ENCODE measurements around the gene CLCNKB. TPM values are rescaled to one million over a fixed set of nuclear protein-coding genes. Genes with fewer than 3 reads are reported as not detected.

The CLCNKB gene
- total RNA-seq, 1 experiment from 2014 or later, result 0.22 TPM

DNA sequence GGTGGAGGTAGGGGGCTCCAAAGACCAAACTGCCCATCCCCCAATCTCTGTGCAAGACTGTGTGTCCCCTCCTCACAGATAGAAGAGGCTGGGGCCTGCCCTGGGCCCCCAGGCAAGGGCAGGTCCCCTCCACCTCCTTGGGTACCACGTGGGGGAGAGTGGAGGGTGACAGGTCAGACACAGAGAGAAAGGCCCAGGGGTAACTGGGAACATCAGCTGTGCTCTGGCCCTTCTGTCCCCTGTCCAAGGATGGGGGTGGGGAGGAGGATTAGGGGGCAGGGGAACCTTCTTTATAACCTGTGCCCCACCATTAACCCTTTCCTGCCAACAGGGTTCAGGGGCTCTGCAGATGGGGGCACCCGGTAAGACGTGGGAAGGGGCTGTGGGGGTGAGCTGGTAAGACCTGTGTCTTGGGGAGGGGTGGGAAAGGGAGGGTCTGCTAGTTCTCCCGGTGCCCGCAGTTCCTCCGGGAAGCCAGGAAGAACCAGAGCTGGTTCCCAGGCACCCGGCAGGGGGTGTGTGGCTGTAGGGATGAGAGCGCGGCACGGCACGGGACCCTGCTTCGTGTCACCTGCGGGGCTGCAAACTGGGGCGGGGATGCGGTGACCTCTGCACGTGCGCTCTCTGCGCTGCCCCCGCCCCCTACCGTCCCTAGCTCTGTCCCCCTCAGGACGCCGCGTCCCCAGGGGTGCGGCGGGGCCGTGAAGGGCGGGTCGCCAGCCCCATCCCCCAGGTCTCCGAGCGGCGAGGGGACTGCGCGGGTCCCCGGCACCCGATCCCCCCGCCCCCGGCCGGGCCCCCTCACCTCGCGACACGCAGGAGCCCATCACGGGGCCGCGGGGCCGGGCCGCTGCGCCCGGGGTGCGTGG lies 29.3 kb downstream of the CLCNKB start:
- DNase-seq (ENCODE audit: extremely low read depth, low read depth), result no peak

DNA sequence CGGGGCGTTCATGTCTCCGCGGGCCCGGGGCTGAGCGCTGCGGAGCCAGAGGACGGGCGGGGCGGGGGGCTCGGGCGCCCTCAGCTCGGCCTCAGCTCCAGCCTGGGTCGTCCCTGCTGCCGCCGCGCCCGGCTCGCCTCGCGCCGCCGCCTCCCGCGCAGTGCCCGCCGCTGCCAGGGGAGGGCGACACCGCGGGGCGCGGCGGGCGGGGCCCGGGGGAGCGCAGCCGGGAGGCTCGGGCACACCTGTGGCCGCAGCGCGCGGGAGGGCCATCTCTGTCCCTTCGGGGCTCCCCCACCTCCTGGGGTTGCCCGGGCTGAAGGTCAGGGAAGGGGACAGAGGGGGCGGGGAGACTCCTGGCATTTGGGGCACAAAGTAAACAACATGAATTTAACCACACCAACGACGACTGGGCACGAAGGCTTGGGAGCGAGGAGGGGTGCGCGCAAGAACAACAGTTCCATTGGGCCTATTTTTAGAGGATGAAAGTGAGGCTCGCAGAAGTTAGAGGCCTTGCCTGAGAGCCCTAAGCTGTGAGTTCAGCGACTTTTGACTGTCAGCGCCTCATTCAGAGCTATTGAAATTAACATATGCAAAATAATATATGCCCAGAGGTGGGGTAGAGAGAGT lies 30.0 kb downstream of the CLCNKB start, which contains the start of gene FAM131C:
Gene FAM131C, minus strand, starts transcription at position 162 of the 630 bp plus-strand sequence. CDS start 209 bp downstream, outside the sequence.
- no peak for DNase-seq (ENCODE audit: extremely low read depth, low read depth)

DNA sequence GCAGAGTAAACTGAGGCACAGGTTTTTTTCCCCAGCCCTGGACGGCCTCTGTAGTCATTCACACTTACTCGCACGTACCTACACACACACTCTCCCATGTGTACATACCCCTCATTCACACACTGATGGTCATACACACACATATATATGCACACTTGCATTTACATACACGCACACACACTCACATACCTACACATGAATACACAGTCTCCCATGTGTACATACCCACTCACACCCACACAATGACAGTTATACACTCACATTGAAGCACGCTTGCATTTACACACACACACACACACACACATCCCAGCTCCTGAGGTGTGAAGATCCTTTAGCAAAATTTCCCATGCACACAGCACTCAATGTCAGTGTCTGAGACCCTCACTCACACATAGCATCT lies 30.6 kb downstream of the CLCNKB start:
- DNase-seq (ENCODE audit: extremely low read depth, low read depth), result no peak

DNA sequence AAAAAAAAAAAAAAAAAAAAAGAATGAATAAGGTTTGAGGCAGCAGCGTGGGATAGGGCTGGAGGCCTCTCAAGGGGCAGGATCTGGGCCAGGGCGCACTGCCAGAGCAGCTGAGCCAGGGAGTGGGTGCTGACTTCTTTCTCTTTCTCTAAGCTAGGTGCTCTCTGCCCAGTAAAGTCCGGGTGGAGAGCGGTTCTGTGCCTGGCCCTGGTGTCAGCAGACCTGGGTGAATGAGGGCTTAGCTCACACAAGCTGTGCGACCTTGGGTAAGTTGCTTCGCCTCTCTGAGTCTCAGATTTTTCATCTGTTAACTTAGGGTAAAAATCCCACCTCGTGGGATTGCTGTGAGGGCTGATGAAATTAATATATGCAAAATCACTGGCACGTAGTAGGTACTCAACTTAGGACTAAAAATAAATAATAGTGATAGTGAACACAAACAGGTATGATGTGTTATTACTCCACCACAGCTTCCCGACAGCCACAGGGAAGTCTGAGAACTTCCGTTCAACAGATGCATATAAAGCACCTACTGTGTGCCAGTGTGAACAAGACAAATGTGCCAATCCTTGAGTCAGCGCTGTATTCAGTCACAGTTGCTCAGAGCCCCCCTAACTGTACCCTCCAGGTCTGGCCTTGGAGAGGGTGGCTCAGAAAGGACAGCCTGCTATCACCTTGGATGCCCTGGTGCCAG lies 31.9 kb downstream of the CLCNKB start:
- no peak for DNase-seq (ENCODE audit: extremely low read depth, low read depth)

DNA sequence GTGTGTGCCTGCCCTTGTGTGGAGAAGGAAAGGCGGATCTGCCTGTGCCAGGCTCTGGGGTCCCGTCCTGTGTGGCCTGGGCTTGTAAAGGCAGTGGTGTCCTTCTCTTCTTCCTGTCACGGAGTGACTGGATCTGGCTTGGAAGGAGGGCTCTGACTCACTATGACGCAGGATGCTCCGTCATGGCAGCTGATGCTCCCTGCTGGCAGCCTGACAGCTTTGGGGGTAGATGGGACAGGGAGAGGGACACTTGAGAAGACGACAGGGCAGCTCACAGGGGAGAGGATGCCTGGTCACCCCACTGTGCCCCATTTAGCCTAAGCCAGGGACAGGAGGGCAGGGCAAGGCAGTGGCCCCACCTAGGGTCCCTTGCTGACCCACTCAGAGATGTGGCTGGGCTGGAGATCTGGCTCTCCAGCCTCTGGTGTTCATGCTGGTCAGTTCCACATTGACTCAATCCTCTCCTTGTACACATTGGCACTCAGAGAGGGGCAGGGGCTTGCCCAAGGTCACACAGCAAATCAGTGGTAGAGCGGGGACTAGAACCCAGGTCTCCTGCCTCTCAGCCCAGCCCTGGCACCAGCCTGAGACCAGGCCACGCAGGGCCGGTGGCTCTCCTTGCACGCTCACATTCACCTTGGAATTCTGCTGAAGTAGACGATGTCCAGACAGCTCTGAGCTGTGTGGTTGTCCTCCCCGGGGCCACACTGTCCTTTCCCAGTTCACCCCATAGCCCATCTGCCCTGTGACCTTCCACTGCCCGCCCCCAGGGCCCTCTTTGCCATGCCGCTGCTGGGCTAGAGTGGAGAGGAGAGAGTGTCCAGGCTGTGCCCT lies 32.7 kb downstream of the CLCNKB start:
- DNase-seq (ENCODE audit: extremely low read depth, low read depth), result peak; percentile 88

DNA sequence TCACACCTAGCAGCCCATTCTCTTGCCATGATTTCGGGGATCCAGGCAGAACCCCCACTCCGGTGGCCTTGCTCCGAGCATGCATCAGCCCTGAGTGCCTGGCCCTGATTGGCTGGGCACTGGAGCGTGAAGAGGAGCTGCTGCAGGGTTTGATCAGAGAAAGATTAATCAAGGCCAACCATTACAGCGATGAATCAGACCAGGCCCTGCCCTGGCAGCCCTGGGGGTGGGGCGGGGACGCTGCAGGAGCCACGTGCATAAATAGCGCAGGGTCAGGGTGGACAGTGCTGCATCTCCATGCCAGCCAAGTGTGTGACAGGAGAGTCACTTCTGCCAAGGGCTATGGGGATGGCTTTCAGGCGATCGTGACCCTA lies 33.3 kb downstream of the CLCNKB start:
- peak; percentile 65 for DNase-seq (ENCODE audit: extremely low read depth, low read depth)

DNA sequence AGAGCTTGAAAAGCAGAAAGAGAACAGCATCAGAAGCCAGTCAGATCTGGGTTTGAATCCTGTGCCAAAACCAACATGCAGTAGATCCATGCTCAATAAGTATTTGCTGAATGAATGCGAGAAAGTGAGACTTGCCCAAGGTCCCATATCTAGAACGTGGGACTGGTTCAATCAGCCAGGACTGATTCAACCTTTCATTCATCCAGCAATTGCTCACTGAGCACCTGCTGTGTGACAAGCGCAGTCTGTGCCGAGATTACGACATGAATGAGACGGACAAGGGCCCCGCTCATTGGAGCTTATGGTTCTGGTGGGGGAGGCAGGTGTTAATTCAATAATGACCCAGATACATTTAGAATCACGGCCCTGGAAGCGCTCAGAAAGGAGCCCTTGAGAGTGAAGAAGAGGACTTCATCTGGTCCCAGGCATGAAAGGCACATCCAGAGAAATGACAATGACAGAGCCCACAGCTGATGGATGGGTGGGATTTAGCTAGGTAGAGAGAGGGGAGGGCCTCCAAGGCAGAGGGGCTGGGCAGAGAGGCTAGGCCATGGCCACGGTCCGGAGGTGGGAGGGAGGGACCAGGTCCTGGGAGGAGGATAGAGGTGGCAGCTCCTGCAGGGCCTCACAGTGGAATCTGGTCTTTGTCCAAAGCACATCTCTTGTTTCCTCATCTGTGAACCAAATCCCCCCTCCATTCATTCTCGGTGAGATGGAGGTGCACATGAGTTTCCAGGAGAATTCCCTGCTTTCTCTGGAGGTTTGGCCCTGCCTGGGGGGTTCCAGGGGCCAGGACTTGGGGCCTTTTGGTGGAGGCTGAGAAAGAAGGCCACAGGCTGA lies 34.0 kb downstream of the CLCNKB start:
- no peak for DNase-seq (ENCODE audit: extremely low read depth, low read depth)

DNA sequence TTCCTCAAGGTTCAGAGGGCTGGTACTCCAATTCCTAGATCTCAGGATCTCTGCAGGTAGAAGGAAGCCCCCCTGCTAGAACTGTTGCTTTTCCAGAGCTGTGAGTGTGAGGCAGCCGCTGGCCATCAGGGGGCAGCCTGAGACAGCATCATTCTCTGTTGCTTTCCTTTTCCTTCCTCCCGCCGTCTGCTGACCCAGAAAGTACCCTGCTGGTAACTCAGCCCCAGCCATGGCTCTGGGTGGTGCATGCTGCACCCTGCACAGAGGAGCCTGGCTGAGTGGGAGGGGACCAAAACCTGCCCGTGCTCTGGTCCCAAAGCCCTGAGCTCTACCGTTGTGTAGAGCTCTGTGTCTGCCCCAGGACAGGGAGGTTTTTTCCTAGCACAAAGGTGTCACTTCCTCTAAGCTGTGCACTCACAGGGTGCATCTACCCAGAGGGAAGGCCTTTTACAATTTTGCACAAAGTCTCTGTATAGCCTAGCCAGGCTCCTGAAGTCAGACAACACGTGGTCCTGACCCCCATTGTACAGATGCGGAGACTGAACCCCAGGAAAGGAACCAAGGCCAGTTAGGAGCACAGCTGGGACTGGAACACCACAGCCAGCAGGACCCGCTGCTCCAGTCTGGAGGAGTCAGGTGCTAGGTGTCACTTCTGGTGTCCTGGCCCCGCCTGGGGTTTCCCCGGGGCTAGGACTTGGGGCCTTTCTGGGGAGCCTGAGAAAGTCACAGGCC lies 35.5 kb downstream of the CLCNKB start:
- peak; percentile 73 for DNase-seq (ENCODE audit: extremely low read depth, low read depth)

DNA sequence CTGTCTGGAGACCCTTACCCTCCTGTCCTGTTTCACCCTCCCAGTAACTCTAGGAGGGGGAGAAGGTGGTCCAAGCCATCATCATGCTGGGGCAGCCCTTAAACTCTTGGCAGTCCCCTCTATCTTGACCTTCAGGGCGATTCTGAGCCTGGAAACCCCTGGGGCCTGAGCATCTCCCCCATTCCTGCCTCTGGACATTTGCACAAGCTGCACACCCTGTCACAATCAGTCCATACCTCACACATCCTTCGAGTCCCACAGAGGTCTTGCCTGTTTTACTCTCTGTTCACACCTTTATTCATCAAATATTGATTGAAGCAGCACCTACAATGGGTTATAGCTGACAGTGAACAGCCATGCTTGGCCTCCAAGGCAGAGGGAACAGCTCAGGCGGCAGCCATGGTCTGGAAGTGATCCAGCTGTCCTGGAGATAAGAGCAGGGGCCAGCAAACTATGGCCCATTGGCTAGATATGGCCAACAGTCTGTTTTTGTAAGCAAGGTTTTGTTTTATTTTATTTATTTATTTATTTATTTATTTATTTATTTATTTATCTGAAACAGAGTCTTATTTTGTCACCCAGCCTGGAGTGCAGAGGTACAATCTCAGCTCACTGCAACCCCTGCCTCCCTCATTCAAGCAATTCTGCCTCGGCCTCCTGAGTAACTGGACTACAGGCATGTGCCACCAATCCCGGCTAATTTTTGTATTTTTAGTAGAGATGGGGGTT lies 37.0 kb downstream of the CLCNKB start:
- DNase-seq (ENCODE audit: extremely low read depth, low read depth), result no peak

DNA sequence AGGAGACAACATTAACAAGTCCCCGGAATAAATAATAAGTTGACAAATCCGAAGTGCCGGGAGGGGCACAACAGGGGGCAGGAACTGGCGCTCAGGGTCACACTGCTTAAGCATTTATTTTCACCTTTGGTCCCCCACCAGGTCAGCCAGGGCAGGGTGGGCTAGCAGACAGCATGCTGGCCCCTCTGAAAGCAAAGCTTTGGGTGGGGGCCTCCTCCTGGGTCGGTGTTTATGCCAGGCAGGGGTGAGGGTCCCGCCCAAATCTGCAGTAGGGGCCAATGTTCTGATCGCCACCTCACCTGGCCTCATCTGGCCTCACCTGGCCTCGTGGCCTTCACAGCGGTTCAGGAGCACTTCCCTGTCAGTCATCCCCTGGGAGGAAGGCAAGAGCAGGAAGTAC lies 38.1 kb downstream of the CLCNKB start:
- DNase-seq (ENCODE audit: extremely low read depth, low read depth), result no peak

DNA sequence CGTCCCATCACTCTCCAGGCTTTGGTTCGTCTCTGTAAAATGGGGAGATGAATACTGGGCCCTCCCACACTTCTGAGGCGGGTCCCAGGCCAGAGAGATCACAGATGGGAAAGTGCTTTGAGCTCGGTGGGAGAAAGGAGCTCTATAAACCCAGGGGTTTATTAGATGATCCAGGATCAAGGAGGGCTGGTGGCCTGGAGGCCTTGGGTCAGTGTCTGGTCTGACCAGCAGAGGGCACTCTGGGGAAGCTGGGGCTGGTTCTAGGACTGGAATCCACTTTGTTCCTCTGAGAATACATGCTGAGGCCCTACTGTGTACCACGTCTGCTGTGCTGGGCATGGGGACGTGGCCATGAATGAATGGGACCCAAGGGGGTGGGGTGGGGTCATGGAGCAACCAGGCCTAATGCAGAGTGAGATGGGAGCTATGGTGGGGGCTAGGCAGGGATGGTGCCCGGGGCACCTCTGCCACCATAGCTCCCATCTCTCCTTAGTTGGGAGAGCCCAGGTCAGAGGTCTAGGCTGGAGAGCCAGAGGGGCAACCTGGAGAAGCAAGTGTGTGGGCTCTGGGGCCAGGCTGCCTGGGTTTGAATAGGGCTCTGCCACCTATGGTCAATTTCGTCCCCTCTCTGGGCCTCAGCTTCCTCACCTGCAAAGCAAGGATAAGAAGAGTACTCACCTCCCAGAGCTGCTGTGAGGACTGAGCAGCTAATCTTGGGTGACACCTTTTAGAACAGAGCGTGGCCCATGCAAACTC lies 38.9 kb downstream of the CLCNKB start:
- no peak for DNase-seq (ENCODE audit: extremely low read depth, low read depth)

DNA sequence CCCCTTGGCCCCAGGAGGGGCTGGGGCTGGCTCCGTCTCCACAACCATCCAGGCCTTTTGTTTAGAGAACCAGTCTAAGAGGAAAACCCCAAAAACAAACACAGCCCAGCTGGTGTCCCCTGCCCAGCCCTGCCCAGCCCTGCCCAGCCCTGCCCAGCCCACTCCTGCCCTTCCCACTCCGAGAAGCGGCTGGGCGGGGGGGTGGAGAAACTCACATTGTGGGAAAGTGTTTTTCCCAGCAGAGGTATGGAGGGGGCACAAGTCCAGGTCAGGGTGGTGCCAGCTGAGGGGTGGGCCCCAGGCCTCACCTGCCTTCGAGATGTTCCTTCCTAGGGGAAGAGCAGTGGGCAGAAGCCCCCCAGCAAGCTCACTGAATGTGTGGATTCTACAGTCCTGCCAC lies 39.9 kb downstream of the CLCNKB start:
- no peak for DNase-seq (ENCODE audit: extremely low read depth, low read depth)

DNA sequence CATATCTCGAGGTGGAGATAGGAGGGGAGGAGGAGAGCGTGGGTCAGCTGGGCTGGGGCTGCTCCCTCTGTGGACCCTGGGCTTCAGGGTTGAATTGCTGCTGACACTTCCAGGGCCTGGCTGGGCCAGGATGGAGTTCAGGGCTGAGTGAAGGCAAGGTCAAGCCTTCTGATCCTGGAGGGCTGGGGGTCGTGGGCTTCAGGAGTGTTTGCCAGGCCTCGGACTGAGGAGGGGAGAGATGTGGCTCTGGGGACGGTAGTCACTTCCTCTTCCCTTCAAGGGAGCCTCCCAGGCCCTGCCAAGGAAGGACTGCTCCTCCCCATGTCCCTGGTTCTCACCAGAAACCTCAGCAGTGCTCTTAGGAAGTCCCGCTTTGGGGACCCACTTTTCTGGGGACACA lies 41.9 kb downstream of the CLCNKB start:
- DNase-seq (ENCODE audit: extremely low read depth, low read depth), result no peak

DNA sequence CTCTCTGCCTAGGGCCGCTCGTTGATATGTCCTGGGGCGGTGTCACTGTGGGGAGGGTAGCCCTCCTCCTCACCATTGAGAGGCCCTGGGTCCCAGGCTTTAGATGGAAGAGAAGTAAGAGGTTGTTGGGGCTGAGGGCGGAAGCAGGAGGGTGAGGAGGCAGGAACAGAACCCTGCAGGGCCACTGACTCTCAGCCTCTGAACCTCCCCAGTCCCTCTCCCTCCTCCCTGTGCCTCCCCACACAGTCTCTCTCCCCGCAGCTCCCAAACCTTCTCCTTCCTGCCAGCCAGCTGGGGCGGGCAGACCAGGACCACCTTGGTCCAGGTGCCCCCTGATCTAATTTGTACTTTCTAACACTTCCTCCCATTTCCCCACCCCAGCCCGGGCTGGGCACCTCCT lies 44.2 kb downstream of the CLCNKB start:
- no peak for DNase-seq (ENCODE audit: extremely low read depth, low read depth)

DNA sequence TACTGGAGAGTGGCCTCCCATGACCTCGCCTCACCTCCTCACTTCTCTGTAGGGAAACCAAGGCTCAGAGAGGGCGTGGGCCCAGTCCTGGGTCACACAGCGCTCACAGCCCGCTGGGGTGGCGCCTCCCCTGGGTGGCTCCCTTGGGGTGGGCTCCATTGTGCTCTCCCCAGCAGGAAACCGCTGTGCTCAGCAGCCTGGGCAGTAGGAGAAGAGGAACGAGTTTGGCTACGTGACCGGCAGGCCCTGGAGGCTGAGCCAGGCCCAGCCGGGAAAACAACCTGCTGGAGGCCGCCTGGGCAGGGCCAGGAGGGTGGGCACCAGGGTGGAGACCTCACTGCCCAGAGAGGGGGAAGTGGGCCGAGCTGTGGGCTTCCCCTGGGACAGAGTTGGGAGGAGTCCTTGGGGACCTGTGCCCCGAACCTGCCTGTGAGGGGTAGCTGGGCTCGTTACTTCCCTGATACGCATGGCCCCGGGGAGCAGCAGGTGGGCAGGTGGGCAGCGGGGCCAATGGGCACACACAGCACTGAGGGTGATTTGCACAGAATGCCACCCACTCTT lies 44.8 kb downstream of the CLCNKB start:
- no peak for DNase-seq (ENCODE audit: extremely low read depth, low read depth)

DNA sequence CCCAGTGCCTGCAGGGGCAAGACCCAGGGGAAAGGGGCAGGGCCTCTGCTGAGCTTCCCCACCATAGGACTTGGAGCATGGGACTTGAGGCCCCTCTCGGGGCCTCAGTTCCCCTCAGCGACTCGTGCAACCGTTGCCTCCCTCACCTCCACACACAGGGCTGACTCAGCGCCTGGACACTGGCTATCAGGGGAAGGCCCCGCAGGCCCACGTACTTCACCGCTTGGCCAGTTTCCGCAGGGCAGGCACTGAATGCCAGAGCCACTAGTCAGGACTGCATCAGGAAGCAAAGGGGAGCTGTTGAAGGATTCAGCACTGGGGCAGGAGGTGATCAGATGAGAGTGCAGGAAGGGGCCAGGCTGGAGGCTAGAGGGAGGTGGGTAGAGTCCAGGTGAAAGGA lies 45.4 kb downstream of the CLCNKB start:
- DNase-seq (ENCODE audit: extremely low read depth, low read depth), result no peak

DNA sequence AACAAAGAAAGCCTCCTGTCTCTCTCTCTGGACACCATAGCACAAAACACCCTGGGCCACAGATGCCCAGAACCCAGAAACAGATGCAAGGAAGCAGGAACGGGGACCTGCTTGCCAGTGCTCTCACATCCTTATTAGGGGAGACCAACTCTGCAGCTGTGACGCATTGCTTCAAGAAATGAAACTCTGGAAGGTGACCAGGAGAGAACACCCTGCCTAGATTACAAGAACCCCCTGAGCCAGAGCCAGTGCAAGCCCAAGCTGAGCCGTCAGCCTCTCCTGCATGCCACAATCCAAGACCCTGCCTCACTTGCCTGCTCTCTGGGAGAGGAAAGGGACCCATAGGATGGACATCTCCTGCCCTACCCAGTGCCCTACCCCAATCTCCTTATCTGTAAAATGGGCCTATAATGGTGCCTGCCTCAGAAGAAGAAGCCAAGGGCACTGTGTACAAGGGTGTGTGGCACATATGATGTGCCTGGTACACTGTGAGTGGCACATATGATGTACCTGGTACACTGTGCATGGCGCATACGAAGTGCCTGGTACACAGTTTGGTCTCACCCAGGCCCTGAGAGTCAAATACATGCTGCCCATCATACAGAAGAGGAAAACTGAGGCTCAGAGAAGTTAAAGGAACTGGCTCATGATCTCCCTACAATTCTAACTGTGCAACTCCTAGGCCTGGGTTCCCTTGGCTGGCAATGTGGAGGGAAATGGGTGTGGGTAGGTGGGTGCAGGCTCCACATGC lies 46.7 kb downstream of the CLCNKB start:
- DNase-seq (ENCODE audit: extremely low read depth, low read depth), result no peak

Measured in NCI-H460 (cell line).